Peyer's patch (tissue), 4 donors: Measurements from ENCODE around the gene IPCEF1. TPM values are rescaled to one million over a fixed set of nuclear protein-coding genes. Genes with fewer than 3 reads are reported as not detected.

ENCODE experiments used
- DNase-seq, 3 donors: peaks; one replicate each; pipeline ENCODE4 v3.0.0-alpha.2; 2017 to 2019
- H3K27ac ChIP-seq, 4 donors: fragments of 200-600 bp; sonication (generic); one replicate each; pipeline ENCODE4 v1.5.1; 2016 to 2019
- H3K27me3 ChIP-seq, 2 donors: fragments of 200-600 bp; sonication (generic); one replicate each; pipeline ENCODE4 v1.5.1; 2019
- H3K36me3 ChIP-seq, 3 donors: fragments of 200-600 bp; sonication (generic); one replicate each; pipeline ENCODE4 v1.5.1; 2016 to 2019
- H3K4me1 ChIP-seq, 4 donors: fragments of 200-600 bp; sonication (generic); one replicate each; pipeline ENCODE4 v1.5.1; 2016 to 2019
- H3K4me3 ChIP-seq, 4 donors: fragments of 200-600 bp; sonication (generic); 1 replicate in 3 of 4; 2 replicates in 1 of 4; pipeline ENCODE4 v1.5.1; 2016 to 2019; ENCODE audit warnings: mild to moderate bottlenecking in 1 of 4
- H3K9me3 ChIP-seq, 4 donors: fragments of 200-600 bp; sonication (generic); one replicate each; pipeline ENCODE4 v1.5.1; 2016 to 2019; ENCODE audit warnings: mild to moderate bottlenecking in 1 of 4
- CTCF ChIP-seq, 6 experiments: fragments of 450-650 bp in 4 of 6; fragments of 200-600 bp in 2 of 6; sonication (generic) in 1 of 6; IDR thresholded peaks; one replicate each; pipeline ENCODE4 v1.5.1; 2017 to 2019; ENCODE audit warnings: antibody characterized with exemption in 6 of 6, mild to moderate bottlenecking in 3 of 6, moderate library complexity in 1 of 6
- POLR2A ChIP-seq, 2 donors: fragments of 450-650 bp; IDR thresholded peaks; one replicate each; pipeline ENCODE4 v1.5.1; 2017; ENCODE audit warnings: antibody characterized with exemption in 2 of 2, mild to moderate bottlenecking in 2 of 2, moderate library complexity in 2 of 2
- total RNA-seq, 4 donors: library from RNA; depleted of rRNA; stranded (reverse); fragments of >200 nt; gene quantifications; one replicate each; pipeline ENCODE4 v1.1.0, GENCODE V29; 2016

The IPCEF1 gene
- total RNA-seq, 4 donors from 2014 or later = 2.1 to 19.8 (median 9.4) TPM

- no peaks in the 10 kb centered on the region for H3K36me3 ChIP-seq
- no peaks in the 10 kb centered on the region for H3K27me3 ChIP-seq
- no peak for DNase-seq
- no peak overlapping the region for H3K27ac ChIP-seq
- no peaks in the 10 kb centered on the region for H3K4me1 ChIP-seq
- no peaks in the 10 kb centered on the region for H3K9me3 ChIP-seq
- no peak overlapping the region for H3K4me3 ChIP-seq
- TF ChIP-seq CTCF (IDR thresholded peaks at IDR 0.05) (no peak), POLR2A (IDR thresholded peaks at IDR 0.05) (no peak)
Observed at GRCh38 chr6:154390034-154390433, 33.4 kb upstream of the IPCEF1 start.

GRCh38 chr6:154388803-154389202, 32.2 kb upstream of the IPCEF1 start:
- Histone ChIP-seq H3K9me3 (no peaks in the 10 kb centered on the region), H3K4me1 (no peaks in the 10 kb centered on the region), H3K4me3 (no peak overlapping the region), H3K36me3 (no peaks in the 10 kb centered on the region), H3K27ac (no peak overlapping the region), H3K27me3 (no peaks in the 10 kb centered on the region)
- TF ChIP-seq POLR2A (IDR thresholded peaks at IDR 0.05) = no peak
- no peak for TF ChIP-seq CTCF (IDR thresholded peaks at IDR 0.05)
- no peak for DNase-seq

- Histone ChIP-seq H3K36me3 (no peaks in the 10 kb centered on the region), H3K4me3 (no peak overlapping the region), H3K9me3 (no peaks in the 10 kb centered on the region), H3K27ac (no peak overlapping the region), H3K27me3 (no peaks in the 10 kb centered on the region), H3K4me1 (no peaks in the 10 kb centered on the region)
- TF ChIP-seq CTCF (IDR thresholded peaks at IDR 0.05) = no peak
- TF ChIP-seq POLR2A (IDR thresholded peaks at IDR 0.05) = no peak
- no peak for DNase-seq
Observed at GRCh38 chr6:154386848-154387717, 30.5 kb upstream of the IPCEF1 start.

- no peak for DNase-seq
- Histone ChIP-seq H3K4me1 (no peaks in the 10 kb centered on the region), H3K27ac (no peak overlapping the region), H3K36me3 (no peaks in the 10 kb centered on the region), H3K4me3 (no peak overlapping the region), H3K9me3 (no peaks in the 10 kb centered on the region), H3K27me3 (no peaks in the 10 kb centered on the region)
- TF ChIP-seq CTCF (IDR thresholded peaks at IDR 0.05) (no peak), POLR2A (IDR thresholded peaks at IDR 0.05) (no peak)
Observed at GRCh38 chr6:154384191-154384590, 27.6 kb upstream of the IPCEF1 start.

GRCh38 chr6:154383273-154383672, 26.7 kb upstream of the IPCEF1 start:
- Histone ChIP-seq H3K36me3 (no peaks in the 10 kb centered on the region), H3K9me3 (no peaks in the 10 kb centered on the region), H3K4me3 (no peak overlapping the region), H3K4me1 (no peaks in the 10 kb centered on the region), H3K27me3 (no peaks in the 10 kb centered on the region), H3K27ac (no peak overlapping the region)
- no peak for DNase-seq
- TF ChIP-seq CTCF (IDR thresholded peaks at IDR 0.05) = no peak
- no peak for TF ChIP-seq POLR2A (IDR thresholded peaks at IDR 0.05)
